CD14-positive monocyte (primary cell): Measurements from ENCODE around the gene RASL11B. TPM values are rescaled to one million over a fixed set of nuclear protein-coding genes. Genes with fewer than 3 reads are reported as not detected.

Experiments used
- DNase-seq, 3 donors: peaks; one replicate each; pipeline ENCODE4 v3.0.0-alpha.2; 2011 to 2022
- H2AFZ ChIP-seq: 2 replicates; pipeline ENCODE4 v1.6.0; 2012; ENCODE audit warnings: mild to moderate bottlenecking, low read depth, low read length, inconsistent platforms; ENCODE audit not compliant: insufficient read depth, poor library complexity, severe bottlenecking
- H3K27ac ChIP-seq, 2 donors: 1 replicate in 1 of 2; 2 replicates in 1 of 2; pipeline ENCODE4 v1.5.1; 2012 to 2013; ENCODE audit warnings: low read length in 2 of 2, control low read depth in 1 of 2, inconsistent platforms in 1 of 2, low read depth in 1 of 2, mild to moderate bottlenecking in 1 of 2
- H3K27me3 ChIP-seq, 2 donors: one replicate each; pipeline versions ENCODE4 v1.6.0 to v1.6.1; 2011 to 2013; ENCODE audit warnings: low read length in 2 of 2; ENCODE audit not compliant: control insufficient read depth in 2 of 2, insufficient read depth in 2 of 2
- H3K36me3 ChIP-seq, 2 donors: replicated peaks in 1 of 2; 1 replicate in 1 of 2; 2 replicates in 1 of 2; pipeline versions ENCODE4 v1.5.1 to v1.6.1; 2012 to 2013; ENCODE audit warnings: low read length in 2 of 2, control low read depth in 1 of 2, inconsistent platforms in 1 of 2, mild to moderate bottlenecking in 1 of 2; ENCODE audit not compliant: insufficient read depth in 2 of 2, control insufficient read depth in 1 of 2
- H3K4me1 ChIP-seq, 2 donors: 1 replicate in 1 of 2; 2 replicates in 1 of 2; pipeline versions ENCODE4 v1.5.1 to v1.6.1; 2012 to 2013; ENCODE audit warnings: low read length in 2 of 2, control low read depth in 1 of 2, inconsistent platforms in 1 of 2, mild to moderate bottlenecking in 1 of 2, moderate library complexity in 1 of 2; ENCODE audit not compliant: insufficient read depth in 2 of 2, control insufficient read depth in 1 of 2
- H3K4me2 ChIP-seq: replicated peaks from 2 replicates; pipeline ENCODE3; 2012; ENCODE audit warnings: low read length, moderate library complexity, mild to moderate bottlenecking; ENCODE audit not compliant: poor library complexity, severe bottlenecking; ENCODE audit errors: extremely low read depth
- H3K4me3 ChIP-seq, 3 experiments: fragments of 200-600 bp in 1 of 3; sonication (generic) in 1 of 3; replicated peaks in 1 of 3; 1 replicate in 2 of 3; 2 replicates in 1 of 3; pipeline ENCODE4 v1.5.1; 2011 to 2013; ENCODE audit warnings: low read length in 3 of 3, mild to moderate bottlenecking in 3 of 3, control low read depth in 2 of 3, low read depth in 2 of 3, inconsistent platforms in 1 of 3, moderate library complexity in 1 of 3
- H3K79me2 ChIP-seq: 2 replicates; pipeline ENCODE4 v1.6.0; 2012; ENCODE audit warnings: mild to moderate bottlenecking, control low read depth, inconsistent platforms, low read length, moderate library complexity; ENCODE audit not compliant: insufficient read depth
- H3K9ac ChIP-seq: 2 replicates; pipeline ENCODE4 v1.6.0; 2017; ENCODE audit warnings: low read length, mild to moderate bottlenecking; ENCODE audit not compliant: insufficient read depth, poor library complexity, severe bottlenecking
- H3K9me3 ChIP-seq, 2 donors: replicated peaks in 1 of 2; 1 replicate in 1 of 2; 2 replicates in 1 of 2; pipeline versions ENCODE4 v1.5.1 to v1.6.1; 2012 to 2013; ENCODE audit warnings: low read length in 2 of 2, control low read depth in 1 of 2; ENCODE audit not compliant: control insufficient read depth in 1 of 2, insufficient read depth in 1 of 2
- H4K20me1 ChIP-seq: 2 replicates; pipeline ENCODE4 v1.6.0; 2012; ENCODE audit warnings: mild to moderate bottlenecking, low read length, control low read depth, moderate library complexity; ENCODE audit not compliant: insufficient read depth
- H3K27ac Mint-ChIP-seq, 7 donors: one replicate each; pipeline ENCODE4 v1.8.0; 2020; ENCODE audit warnings: mild to moderate bottlenecking in 7 of 7, mixed read lengths in 7 of 7, moderate library complexity in 6 of 7, inconsistent platforms in 2 of 7
- H3K27me3 Mint-ChIP-seq, 3 donors: one replicate each; pipeline ENCODE4 v1.8.0; 2021 to 2022; ENCODE audit warnings: low read depth in 3 of 3, mild to moderate bottlenecking in 3 of 3, mixed read lengths in 3 of 3, moderate library complexity in 3 of 3, inconsistent platforms in 1 of 3
- H3K36me3 Mint-ChIP-seq, 2 donors: one replicate each; pipeline ENCODE4 v1.8.0; 2020; ENCODE audit warnings: mixed read lengths in 2 of 2, inconsistent platforms in 1 of 2, mild to moderate bottlenecking in 1 of 2
- H3K4me1 Mint-ChIP-seq: one replicate; pipeline ENCODE4 v1.8.0; 2020; ENCODE audit warnings: mild to moderate bottlenecking, mixed read lengths
- H3K4me3 Mint-ChIP-seq, 2 donors: one replicate each; pipeline ENCODE4 v1.8.0; 2020; ENCODE audit warnings: mild to moderate bottlenecking in 2 of 2, mixed read lengths in 2 of 2, moderate library complexity in 1 of 2
- H3K9me3 Mint-ChIP-seq, 7 donors: one replicate each; pipeline ENCODE4 v1.8.0; 2020 to 2022; ENCODE audit warnings: mixed read lengths in 7 of 7, mild to moderate bottlenecking in 6 of 7, moderate library complexity in 6 of 7, inconsistent platforms in 2 of 7
- CTCF ChIP-seq: fragments of 200-600 bp; IDR thresholded peaks from one replicate; pipeline ENCODE4 v1.8.0; 2022; ENCODE audit warnings: antibody characterized with exemption, mild to moderate bottlenecking
- WGBS: methylation state at CpG from one replicate; pipeline ENCODE4 v1.1.5; 2013; ENCODE audit warnings: missing lambda C conversion rate; ENCODE audit not compliant: insufficient coverage; 5-methylcytosine and 5-hydroxymethylcytosine counted together
- intact Hi-C, 2 donors: fragments of 100-400 bp; cut with micrococcal nuclease; formaldehyde crosslinking; loops; one replicate each; pipeline versions ENCODE4 v1.15.0 to v1.15.1; 2023
- polyA plus RNA-seq, 3 donors: library from polyadenylated mRNA; depleted of rRNA in 1 of 3; unstranded in 2 of 3; stranded (reverse) in 1 of 3; fragments of 300-500 nt in 2 of 3; fragments of >200 nt in 1 of 3; fragmentation: Illumina TruSeq in 2 of 3; gene quantifications; 1 replicate in 2 of 3; 2 replicates in 1 of 3; pipeline ENCODE4 v1.2.3, GENCODE V29; 2012 to 2021

RASL11B gene
- polyA plus RNA-seq, 3 donors, result not detected

GRCh38 chr4:52883707-52884669 lies 21.9 kb downstream of the RASL11B start:
- Histone ChIP-seq H2AFZ (no peak overlapping the region), H3K4me2 (no peak overlapping the region)
- H3K27ac Mint-ChIP-seq, result peak overlapping the region in 1 of 7 donors; percentile 31

GRCh38 chr4:52884994-52885393 lies 22.9 kb downstream of the RASL11B start:
- Mint-ChIP-seq H3K4me1 (peaks cover 2% of the 10 kb centered on the region), H3K9me3 (peaks cover 2 to 11% (median 8%) of the 10 kb centered on the region in 7 donors), H3K36me3 (peaks cover 8 to 16% of the 10 kb centered on the region in 2 donors), H3K27me3 (no peaks in the 10 kb centered on the region), H3K27ac (peak overlapping the region in 2 of 7 donors; percentile 32 to 56), H3K4me3 (no peak overlapping the region)
- Histone ChIP-seq H4K20me1 (no peaks in the 10 kb centered on the region), H3K4me2 (no peak overlapping the region), H3K27ac (no peak overlapping the region), H3K79me2 (no peaks in the 10 kb centered on the region), H3K4me1 (no peaks in the 10 kb centered on the region), H3K36me3 (no peaks in the 10 kb centered on the region), H2AFZ (no peak overlapping the region), H3K27me3 (no peaks in the 10 kb centered on the region), H3K9me3 (peaks cover 0 to 10% of the 10 kb centered on the region in 2 donors), H3K9ac (no peak overlapping the region), H3K4me3 (no peak overlapping the region)
- DNase-seq, result no peak
- intact Hi-C loops, result no loop called here
- no CpG with 5 or more reads among the region's 2 CpGs for WGBS
- TF ChIP-seq CTCF, result no peak

More at GRCh38 chr4:52883707-52884669, 21.9 kb downstream of the RASL11B start:
- no peak overlapping the region for H3K27ac ChIP-seq
- H3K4me3 ChIP-seq, result no peak overlapping the region
- DNase-seq, result no peak
- H3K4me1 Mint-ChIP-seq, result peaks cover 2% of the 10 kb centered on the region
- peaks cover 8 to 16% of the 10 kb centered on the region in 2 donors for H3K36me3 Mint-ChIP-seq
- no peaks in the 10 kb centered on the region for H3K27me3 ChIP-seq
- H3K4me1 ChIP-seq, result no peaks in the 10 kb centered on the region
- intact Hi-C loops, result no loop called here
- H3K36me3 ChIP-seq, result no peaks in the 10 kb centered on the region
- peaks cover 2 to 11% (median 8%) of the 10 kb centered on the region in 7 donors for H3K9me3 Mint-ChIP-seq
- H3K9me3 ChIP-seq, result peaks cover 0 to 10% of the 10 kb centered on the region in 2 donors
- WGBS, result 90% methylated on average over 4 of the region's 4 CpGs
- H4K20me1 ChIP-seq, result no peaks in the 10 kb centered on the region
- H3K79me2 ChIP-seq, result no peaks in the 10 kb centered on the region
- no peaks in the 10 kb centered on the region for H3K27me3 Mint-ChIP-seq
- no peak overlapping the region for H3K9ac ChIP-seq
- no peak for TF ChIP-seq CTCF
- no peak overlapping the region for H3K4me3 Mint-ChIP-seq
